Globus pallidus (tissue), 1 donor: ENCODE results near the gene RGL2.
"Not testable (repeated sequence)": the region's sequence is repeated elsewhere in the genome, so short reads cannot be mapped to it uniquely, and the experiment has no call there.

Experiments used
- DNase-seq: peaks from one replicate; pipeline ENCODE4 v3.0.0-alpha.2; 2015; ENCODE audit warnings: low spot score

The RGL2 gene, protein sequence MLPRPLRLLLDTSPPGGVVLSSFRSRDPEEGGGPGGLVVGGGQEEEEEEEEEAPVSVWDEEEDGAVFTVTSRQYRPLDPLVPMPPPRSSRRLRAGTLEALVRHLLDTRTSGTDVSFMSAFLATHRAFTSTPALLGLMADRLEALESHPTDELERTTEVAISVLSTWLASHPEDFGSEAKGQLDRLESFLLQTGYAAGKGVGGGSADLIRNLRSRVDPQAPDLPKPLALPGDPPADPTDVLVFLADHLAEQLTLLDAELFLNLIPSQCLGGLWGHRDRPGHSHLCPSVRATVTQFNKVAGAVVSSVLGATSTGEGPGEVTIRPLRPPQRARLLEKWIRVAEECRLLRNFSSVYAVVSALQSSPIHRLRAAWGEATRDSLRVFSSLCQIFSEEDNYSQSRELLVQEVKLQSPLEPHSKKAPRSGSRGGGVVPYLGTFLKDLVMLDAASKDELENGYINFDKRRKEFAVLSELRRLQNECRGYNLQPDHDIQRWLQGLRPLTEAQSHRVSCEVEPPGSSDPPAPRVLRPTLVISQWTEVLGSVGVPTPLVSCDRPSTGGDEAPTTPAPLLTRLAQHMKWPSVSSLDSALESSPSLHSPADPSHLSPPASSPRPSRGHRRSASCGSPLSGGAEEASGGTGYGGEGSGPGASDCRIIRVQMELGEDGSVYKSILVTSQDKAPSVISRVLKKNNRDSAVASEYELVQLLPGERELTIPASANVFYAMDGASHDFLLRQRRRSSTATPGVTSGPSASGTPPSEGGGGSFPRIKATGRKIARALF

DNA sequence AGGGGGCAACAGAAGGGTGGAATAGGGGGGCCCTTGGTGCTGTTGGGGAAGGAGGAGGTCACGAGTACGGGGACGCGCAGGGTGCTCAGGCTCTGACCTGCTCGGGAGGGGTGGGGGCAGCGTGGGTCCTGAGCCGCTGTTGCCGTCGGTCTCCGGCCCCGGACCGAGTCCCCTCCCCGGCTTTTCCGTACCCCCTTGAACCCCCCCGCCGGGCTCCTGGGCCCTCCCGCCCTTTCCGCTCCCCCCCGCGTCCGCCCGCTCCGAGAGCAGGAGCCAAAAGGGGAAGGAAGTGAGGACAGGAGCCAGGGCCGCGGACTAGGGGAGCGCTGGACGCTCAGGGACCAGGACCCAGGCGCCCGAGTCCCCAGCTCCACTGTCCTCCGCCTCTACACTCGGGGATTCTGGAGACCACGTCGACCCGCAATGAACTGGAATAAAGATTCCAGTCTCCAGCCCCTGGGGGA, at the start of gene RGL2:
TSS of gene RGL2 (minus strand) at position 170 of the 464 bp plus-strand sequence. CDS start 332 bp downstream, outside the sequence.
- DNase-seq, result peak; percentile 83

DNA sequence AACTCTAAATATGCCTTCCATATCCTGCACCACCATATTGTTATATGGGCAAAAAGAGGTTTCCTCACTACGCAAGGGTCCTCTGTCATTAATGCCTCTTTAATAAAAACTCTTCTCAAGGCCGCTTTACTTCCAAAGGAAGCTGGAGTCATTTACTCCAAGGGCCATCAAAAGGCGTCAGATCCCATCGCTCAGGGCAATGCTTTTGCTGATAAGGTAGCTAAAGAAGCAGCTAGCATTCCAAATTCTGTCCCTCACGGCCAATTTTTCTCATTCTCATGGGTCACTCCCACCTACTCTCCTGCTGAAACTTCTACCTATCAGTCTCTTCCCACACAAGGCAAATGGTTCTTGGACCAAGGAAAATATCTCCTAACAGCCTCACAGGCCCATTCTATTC, 49.1 kb upstream of the RGL2 start:
- no peak for DNase-seq

DNA sequence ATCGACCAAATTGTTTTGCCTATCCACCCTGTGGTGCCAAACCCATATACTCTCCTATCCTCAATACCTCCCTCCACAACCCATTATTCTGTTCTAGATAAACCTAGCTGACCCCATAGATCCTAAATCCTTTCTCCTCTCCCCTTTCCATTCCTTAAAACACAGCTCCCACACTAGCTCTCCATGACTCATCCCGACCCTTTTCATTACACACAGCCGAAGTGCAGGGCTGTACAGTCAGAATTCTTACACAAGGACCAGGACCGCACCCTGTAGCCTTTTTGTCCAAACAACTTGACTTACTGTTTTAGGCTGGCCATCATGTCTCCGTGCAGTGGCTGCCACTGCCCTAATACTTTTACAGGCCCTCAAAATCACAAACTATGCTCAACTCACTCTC, 48.2 kb upstream of the RGL2 start:
- not testable (repeated sequence) for DNase-seq

DNA sequence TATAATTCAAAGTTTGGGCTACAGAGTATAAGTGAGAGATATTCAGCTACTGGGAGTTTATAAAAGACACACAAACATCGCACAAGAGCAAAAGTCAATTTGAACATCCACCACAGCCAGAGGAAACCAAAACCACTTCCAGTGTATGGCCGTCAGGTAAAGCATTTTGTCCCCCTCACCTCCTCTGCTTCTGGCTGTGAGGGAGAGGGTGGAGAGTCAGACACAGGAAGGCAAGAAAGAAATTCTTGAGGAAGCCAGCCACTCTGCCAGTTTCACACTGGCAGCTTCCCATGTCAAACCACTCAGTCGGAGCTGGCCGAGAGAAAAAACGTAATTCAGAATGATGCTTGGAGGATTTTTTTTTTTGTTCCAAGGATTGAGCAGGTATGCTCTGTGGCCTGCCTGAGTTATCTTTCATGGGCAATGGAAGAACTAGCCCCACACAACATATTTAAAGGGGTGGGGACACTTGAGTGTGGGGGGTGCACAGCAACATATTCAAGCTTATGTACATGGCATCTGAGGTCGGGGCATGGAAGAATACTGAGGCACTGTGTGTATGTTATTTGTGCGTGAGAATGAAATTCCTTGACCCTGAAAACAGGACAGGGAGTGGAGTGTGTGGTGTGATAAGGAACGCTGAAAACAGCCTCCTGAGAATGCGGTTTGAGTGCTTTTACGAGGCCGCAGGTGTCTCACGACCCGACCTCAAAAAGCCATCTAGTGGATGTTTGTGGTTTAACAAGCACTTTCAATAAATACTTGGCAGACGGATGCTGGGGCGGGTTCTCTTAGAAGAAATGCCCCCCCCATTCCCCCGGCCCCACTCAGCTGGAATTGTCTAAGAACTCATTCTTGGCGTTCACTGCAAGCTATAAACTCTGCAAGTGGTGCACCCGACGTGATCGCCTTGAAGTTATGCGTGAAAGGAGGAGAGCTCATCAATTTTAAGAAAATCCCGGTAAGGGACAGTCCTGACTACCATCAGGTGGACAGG, 46.3 kb upstream of the RGL2 start:
- peak; percentile 47 for DNase-seq

DNA sequence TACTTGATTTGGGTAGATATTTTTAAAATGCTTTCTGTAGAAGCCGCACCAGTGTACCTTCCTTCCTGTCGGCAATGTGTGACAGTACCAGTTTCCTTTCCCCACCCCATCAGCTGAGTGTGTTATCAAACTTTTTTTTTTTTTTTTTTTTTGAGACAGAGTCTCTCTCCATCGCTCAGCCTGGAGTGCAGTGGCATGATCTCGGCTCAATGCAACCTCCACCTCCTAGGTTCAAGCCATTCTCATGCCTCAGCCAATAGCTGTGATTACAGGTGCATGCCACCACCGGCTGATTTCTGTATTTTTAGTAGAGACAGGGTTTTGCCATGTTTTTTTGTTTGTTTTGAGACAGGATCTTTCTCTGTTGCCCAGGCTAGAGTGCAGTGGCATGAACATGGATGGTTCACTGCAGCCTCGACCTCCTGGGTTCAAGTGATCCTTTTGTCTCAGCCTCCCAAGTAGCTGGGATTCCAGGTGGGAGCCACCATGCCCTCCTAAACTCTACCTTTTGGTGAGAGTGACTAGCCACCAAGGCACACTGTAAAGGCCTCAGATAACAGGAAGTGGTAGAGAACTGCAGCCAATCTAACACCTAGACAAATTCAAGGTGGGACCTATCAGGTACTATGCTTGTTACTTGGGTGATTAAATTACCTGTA, 45.3 kb upstream of the RGL2 start:
- no peak for DNase-seq

DNA sequence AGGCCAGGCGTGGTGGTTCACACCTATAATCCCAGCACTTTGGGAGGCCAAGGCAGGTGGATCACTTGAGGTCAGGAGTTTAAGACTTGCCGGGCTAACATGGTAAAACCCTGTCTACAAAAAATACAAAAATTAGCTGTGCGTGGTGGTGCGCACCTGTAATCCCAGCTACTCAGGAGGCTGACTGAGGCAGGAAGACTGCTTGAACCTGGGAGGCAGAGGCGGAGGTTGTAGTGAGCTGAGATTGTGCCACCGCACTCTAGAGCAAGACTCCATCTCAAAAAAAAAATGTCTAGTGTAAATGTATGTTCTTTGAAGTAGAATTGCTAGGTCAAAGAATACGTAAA, 44.8 kb upstream of the RGL2 start:
- DNase-seq, result not testable (repeated sequence)

DNA sequence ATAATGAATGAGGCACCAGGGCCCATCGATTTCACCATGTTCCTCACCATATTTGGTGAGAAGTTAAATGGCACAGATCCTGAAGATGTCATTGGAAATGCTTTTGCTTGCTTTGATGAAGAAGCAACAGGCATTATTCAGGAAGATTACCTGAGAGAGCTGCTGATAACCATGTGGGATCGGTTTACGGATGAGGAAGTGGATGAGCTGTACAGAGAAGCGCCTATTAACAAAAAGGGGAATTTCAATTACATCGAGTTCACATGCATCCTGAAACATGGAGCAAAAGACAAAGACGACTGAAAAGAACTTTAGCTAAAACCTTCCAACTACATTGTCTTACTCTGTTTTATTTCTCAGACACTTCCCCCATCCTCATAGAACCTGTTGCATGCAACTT, 40.5 kb upstream of the RGL2 start:
- DNase-seq, result no peak

DNA sequence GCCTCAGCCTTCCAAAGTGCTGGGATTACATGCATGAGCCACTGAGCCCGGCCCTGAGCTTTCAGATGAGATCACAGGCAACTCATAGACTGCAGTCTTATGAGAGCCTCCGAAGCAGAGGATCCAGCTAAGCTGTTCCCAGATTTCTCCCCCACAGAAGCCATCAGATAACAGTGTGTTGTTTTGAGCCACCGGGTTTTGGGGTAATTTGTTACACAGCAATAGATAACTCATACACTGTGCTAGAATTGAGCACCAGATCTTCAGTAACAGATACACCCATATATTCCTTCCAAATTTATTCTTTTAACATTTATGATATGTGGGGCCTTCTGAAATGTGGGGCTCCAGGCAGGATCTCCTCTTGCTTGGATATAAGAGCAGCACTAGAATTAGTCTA, 37.8 kb upstream of the RGL2 start:
- no peak for DNase-seq

DNA sequence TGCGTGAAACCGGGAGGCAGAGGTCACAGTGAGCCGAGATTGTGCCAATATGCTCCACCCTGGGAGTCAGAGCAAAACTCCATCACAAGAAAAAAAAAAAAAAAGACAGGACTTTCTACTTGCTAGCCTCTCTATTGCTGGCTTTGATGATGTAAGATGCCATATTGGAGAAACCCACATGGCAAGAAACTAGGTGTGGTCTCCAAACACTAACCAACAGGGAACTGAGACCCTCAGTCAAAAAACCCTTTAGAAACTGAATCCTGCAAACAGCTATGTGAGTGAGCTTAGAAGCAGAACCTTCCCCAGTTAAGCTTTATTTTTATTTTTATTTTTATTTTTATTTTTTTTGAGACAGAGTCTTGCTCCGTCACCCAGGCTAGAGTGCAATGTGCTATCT, 37.2 kb upstream of the RGL2 start:
- no peak for DNase-seq

DNA sequence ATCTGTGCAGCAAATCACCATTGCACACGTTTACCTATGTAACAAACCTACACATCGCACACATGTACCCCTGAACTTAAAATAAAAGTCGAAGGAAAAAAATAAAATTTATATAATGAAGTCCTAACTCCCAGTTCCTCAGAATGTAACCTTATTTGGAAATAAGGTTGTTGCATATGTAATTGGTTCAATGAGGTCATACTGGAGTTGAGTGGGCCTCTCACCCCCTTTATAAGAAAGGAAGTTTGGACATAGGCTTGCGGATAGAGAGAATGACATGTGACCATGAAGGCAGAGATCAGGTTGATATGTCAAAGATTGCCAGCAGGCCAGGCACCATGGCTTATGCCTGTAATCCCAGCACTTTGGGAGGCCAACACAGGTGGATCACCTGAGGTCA, 34.9 kb upstream of the RGL2 start:
- DNase-seq, result no peak

DNA sequence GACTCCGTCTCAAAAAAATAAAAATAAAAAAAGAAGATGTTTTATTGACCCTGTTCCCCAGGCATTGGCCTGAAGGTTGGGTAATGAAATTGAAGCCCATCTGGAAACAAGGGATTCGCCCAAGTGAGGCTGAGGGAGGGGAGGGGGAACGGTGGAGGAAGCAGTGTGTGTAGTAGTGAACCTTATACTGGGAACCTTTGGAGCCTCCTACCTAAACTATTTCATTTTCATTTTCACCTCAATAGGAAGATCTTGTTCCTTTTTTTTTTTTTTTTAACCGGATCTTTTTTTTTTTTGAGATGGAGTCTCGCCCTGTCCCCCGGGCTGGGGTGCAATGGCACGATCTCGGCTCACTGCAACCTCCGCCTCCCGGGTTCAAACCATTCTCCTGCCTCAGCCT, 32.0 kb upstream of the RGL2 start:
- no peak for DNase-seq

DNA sequence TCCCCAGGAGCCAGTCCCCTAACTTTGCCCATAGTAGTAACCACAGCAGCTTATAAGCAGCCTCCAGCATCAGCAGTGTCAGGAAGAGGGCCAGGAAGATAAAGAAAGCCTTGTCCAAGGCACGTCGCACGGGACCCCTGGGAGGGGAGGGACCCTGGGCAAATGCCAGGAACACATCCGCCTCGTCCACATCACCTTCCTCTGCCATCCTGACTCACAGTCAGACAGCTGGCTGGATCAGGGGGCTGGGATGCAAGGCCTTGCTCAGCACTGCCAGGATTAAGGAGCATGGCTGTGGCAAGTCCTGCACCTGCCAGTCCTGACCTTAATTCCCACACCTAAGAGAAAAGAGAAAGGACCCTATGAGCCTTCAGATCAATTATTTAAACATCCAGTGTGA, 30.3 kb upstream of the RGL2 start:
- no peak for DNase-seq

DNA sequence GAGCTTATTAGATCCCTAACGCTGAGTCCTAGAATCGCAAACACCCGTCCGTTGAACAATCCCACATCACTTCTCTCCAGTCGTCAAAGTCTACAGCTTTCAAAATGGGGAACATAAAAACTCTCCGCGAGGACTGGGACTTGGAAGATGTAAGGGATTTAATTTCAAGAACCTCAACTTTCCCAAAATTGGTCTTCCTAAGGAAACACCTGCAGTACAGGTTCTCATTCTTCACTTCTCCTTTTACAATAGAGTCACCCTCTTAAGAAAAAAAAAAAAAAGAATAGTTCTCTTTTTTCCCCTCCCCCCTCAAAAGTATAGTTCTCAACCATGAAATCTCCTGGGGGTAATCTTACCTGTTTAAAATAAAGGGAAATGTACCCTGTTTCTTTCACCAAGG, 25.4 kb upstream of the RGL2 start:
- no peak for DNase-seq

DNA sequence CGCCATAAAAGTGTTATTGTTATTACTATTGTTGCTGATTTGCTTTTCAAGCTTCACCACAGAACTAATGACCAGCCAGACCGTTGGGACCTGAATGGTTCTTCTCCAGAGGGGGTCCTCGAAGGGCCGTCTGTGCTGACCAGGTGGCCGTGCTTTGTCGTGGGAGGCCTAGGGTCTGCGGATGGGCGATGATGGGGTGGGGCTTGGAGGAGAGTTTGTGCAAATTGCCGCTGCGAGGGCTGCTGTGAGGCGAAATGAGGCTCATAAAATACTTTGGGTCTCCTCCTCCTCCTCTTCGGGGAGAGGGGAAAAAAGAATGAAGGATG, 24.8 kb upstream of the RGL2 start:
- no peak for DNase-seq

DNA sequence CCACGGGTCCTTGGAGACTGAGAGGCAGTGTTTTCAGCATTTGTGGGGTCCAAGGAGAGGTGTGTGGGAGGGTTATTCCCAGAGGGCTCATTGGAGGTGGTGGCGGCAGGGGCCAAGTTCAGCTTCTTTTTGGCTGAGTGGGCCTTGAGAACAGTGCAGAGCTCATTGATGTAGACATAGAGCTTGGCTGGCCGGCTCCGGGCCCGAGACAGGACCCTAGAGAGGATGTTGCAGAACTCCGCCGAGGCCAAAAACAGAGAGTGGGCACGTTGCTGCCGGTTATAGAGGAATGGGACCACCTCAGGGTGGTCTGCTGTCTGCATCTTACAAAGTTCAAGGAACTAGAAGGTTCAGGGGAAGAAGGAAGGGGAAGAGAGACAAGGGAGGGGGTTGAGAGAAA, 22.5 kb upstream of the RGL2 start:
- DNase-seq, result no peak

DNA sequence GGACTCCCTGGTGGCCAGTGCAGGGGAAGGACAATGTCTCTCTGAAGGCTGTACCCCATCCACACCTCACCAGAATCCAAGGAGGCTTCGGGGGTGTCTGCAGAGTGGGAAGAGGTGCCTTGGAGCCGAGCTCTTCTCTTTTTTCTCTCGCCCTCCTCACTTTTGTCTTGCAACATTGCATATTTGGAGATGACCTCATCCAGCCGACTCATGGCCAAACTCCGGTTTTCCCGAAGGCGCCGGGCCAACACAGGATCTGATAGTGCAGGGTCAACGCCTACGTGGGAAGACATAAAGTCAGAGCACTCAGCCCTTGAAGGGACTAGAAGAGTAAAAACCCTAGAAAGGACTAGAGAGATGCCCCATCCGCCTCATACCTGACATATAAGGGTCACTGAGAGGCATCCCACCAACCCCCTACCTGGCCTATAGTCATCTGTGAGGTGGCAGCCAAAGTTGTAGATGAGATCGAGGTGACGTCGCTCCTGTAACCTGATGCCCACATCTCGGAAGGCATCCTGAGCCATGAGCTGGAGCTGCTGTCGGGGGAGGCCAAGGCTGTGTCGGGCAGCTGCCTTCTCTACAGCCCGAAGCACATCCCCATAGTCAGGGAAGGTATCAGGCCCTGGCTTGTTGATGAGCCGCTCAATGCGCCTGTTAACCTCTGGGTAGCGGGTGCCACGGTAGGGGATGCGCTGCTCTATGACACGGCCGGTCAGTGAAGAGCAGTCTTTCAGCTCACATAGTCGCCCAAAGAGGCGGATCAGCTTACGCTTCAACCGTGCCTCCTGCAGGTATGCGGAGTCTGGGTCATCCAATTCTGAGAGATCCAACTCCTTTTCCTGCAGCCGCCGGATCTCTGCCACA, 21.8 kb upstream of the RGL2 start:
- no peak for DNase-seq

DNA sequence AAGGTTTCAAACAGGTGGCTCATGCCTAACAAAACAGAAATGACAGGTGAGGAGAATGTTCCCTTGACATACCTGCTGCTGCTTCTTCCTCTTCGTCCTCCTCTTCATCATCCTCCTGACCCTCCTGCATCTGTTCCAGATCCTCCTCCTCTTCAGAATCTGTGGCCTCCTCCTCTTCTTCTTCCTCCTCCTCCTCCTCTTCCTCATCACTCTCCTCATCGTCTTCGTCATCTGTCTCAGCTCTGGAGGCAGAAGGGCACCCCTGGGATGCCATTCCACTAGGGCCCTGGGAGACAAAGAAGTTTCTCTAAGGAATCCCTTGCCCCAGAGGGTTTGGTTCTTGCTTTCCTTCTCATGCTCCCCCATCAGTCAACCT, 21.2 kb upstream of the RGL2 start:
- no peak for DNase-seq

DNA sequence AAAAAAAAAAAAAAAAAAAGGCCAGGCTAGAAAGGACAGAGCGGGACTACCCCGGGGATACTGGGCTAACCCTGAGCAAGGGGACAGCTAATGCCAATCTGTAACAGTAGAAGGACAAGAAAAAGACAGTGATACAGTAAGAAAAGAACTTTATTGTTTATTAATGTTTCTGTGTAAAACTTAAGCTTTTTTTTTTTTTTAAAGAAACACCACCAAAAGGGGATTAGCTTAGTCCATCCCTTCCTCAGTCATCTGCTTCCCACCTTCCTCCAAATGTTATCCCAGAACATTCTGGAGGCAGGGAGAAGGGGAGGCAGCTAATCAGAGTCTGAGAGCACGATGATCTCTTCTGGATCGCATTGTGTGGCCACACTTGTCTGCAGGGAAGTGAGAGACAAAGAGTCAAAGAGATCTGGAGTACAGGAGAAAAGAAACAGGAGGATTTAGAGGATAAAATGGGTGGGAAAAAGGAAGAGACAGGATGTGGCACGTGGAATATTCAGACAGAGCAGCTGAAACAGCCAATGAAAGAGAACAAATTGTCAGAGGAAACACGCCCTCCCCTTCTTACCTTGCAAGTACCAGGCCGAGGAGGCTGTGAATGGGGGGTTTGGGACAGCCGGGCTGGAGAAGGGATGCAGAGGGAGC, 19.8 kb upstream of the RGL2 start:
- DNase-seq, result no peak

DNA sequence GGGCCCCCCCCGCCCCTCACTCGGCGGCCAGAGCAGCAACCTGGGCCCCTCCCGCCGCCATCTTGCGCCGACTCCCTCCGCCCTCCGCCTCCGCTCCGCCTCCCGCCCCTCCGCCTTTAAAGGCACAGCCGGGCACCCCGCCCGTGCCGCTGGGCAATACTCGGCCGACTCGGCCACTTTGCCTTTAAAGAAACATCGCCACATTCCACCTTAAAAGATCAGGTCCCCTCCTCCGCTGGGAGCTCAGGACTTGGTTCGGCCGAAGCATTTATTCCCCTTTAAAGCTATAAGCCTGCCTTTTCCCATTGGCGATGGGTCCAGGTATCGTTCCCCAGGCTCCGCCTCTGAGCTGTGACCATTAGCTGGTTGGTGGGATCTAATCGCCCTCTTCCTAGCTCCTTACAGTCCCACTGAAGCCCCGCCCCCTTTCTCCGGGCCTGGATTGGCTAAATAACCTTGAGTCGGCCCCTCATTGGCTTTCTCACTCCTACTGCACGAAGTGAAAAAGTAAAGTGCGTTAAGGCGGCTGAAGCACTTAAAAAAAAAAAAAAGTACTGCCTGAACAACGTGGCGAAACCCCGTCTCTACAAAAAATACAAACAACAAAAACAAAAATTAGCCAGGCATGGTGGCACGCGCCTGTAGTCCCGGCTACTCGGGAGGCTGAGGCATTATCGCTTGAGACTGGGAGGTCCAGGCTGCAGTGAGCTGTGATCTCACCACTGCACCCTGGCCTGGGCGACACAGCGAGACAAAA, 19.1 kb upstream of the RGL2 start, which contains the start of gene ZBTB22:
TSS of gene ZBTB22 (minus strand) at position 76 of the 757 bp plus-strand sequence. CDS start 828 bp downstream, outside the sequence.
- peak; percentile 97 for DNase-seq

DNA sequence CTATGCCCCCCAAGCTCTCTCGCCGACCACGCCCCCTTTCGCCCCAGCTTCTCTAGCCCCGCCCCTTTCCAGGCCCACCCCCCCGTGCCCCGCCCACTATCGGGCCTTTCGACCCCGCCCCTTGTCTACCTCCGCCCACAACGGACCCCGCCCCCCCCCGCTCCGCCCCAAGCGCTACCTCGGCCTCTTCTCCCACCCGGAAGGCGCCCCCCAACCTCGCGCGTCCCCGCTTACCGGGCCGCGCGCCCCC, 18.6 kb upstream of the RGL2 start:
- peak; percentile 40 for DNase-seq
